K562 (cell line): ENCODE measurements around the gene NEFH. TPM values are rescaled to one million over a fixed set of nuclear protein-coding genes. Genes with fewer than 3 reads are reported as not detected.

Experiments used
- ATAC-seq: fragments of 200-7000 bp; cut with Tn5 transposase; 3 replicates; pipeline ENCODE4 v1.9.1; 2020; ENCODE audit warnings: moderate library complexity
- BruUV-seq: library from RNA; stranded (reverse); fragments of 400-500 nt; replicated peaks from 2 replicates; lab custom pipeline; 2021; lab: Mats Ljungman, UMichigan
- CTCF ChIA-PET: fragments of 300-600 bp; formaldehyde crosslinking; extraction: SDS; loops from one replicate; lab custom pipeline; 2021; ENCODE audit warnings: low intra/inter-chr PET ratio; lab: Yijun Ruan, JAX
- POLR2A ChIA-PET: fragments of 300-600, 350-650 bp; sonication (Branson Sonifier 250); formaldehyde crosslinking; extraction: SDS; loops from one replicate; lab custom pipeline; 2021; ENCODE audit warnings: antibody characterized with exemption, inconsistent platforms; lab: Yijun Ruan, JAX
- DNase-seq, 4 experiments: peaks; one replicate each; pipeline versions ENCODE4 v3.0.0 to v3.0.0-alpha.2; 2011 to 2018; ENCODE audit warnings: low spot score in 3 of 4, mixed read lengths in 3 of 4; ENCODE audit errors: extremely low read depth in 1 of 4
- FAIRE-seq: peaks from 2 replicates; lab custom pipeline; 2011; peaks lifted over from hg19 to GRCh38; lab: Jason Lieb, UNC
- H2AFZ ChIP-seq: 2 replicates; pipeline ENCODE4 v1.6.0; 2011; ENCODE audit warnings: low read depth, low read length, control low read depth, inconsistent platforms
- H3K27ac ChIP-seq: fragments of 200-600 bp; 3 replicates; pipeline ENCODE4 v1.8.0; 2011; ENCODE audit warnings: low read depth, mild to moderate bottlenecking, control low read depth, inconsistent platforms, low read length, moderate library complexity, mixed read lengths; ENCODE audit errors: extremely low read depth
- H3K27me3 ChIP-seq, 2 experiments: fragments of 300-600 bp in 1 of 2; 2 replicates in 1 of 2; 3 replicates in 1 of 2; pipeline versions ENCODE4 v1.6.0 to v1.8.0; 2011; ENCODE audit warnings: inconsistent platforms in 2 of 2, low read length in 2 of 2, mild to moderate bottlenecking in 1 of 2, mixed read lengths in 1 of 2, moderate library complexity in 1 of 2; ENCODE audit not compliant: control insufficient read depth in 2 of 2, insufficient read depth in 2 of 2
- H3K36me3 ChIP-seq: fragments of 300-600 bp; 3 replicates; pipeline ENCODE4 v1.8.0; 2011; ENCODE audit warnings: mild to moderate bottlenecking, low read length, inconsistent platforms; ENCODE audit not compliant: control insufficient read depth, insufficient read depth
- H3K4me1 ChIP-seq, 2 experiments: fragments of 200-600 bp in 1 of 2; replicated peaks in 1 of 2; 2 replicates in 1 of 2; 3 replicates in 1 of 2; pipeline versions ENCODE4 v1.5.1 to v1.8.0; 2011; ENCODE audit warnings: inconsistent platforms in 2 of 2, low read length in 2 of 2, mild to moderate bottlenecking in 1 of 2, mixed read lengths in 1 of 2, moderate library complexity in 1 of 2; ENCODE audit not compliant: control insufficient read depth in 2 of 2, insufficient read depth in 2 of 2
- H3K4me2 ChIP-seq: 2 replicates; pipeline ENCODE4 v1.6.1; 2011; ENCODE audit warnings: low read length, control low read depth, inconsistent platforms, mixed read lengths; ENCODE audit not compliant: insufficient read depth
- H3K4me3 ChIP-seq: fragments of 200-600 bp; sonication (generic), shearing (Covaris generic); 2 replicates; pipeline ENCODE4 v1.5.1; 2016; ENCODE audit warnings: control low read depth, inconsistent platforms
- H3K79me2 ChIP-seq: fragments of 200-600 bp; 3 replicates; pipeline ENCODE4 v1.8.0; 2011; ENCODE audit warnings: low read length, inconsistent platforms; ENCODE audit not compliant: control insufficient read depth, insufficient read depth
- H3K9ac ChIP-seq, 2 experiments: 2 replicates each; pipeline versions ENCODE4 v1.6.0 to v1.6.1; 2011; ENCODE audit warnings: low read depth in 2 of 2, low read length in 2 of 2, control low read depth in 1 of 2, inconsistent platforms in 1 of 2, mild to moderate bottlenecking in 1 of 2, mixed read lengths in 1 of 2; ENCODE audit not compliant: insufficient read depth in 1 of 2
- H3K9me1 ChIP-seq: one replicate; pipeline ENCODE4 v1.6.0; 2011; ENCODE audit warnings: inconsistent platforms, mild to moderate bottlenecking, low read length, moderate library complexity; ENCODE audit not compliant: control insufficient read depth, insufficient read depth
- H3K9me3 ChIP-seq: replicated peaks from 2 replicates; pipeline ENCODE4 v1.5.1; 2011; ENCODE audit warnings: low read depth, low read length, inconsistent platforms; ENCODE audit not compliant: control insufficient read depth, insufficient read depth
- H4K20me1 ChIP-seq: replicated peaks from 2 replicates; pipeline ENCODE4 v1.6.1; 2011; ENCODE audit warnings: low read length, inconsistent platforms, mixed read lengths; ENCODE audit not compliant: control insufficient read depth, insufficient read depth
- HEY1 ChIP-seq: fragments of 250-450 bp; sonication (Bioruptor Pico); IDR thresholded peaks from 2 replicates; pipeline ENCODE4 v1.5.0; 2020; ENCODE audit warnings: mild to moderate bottlenecking, moderate library complexity, borderline replicate concordance
- IFI16 ChIP-seq: fragments of 250-450 bp; sonication (Bioruptor Pico); IDR thresholded peaks from 2 replicates; pipeline ENCODE4 v2.1.2; 2022; ENCODE audit warnings: mild to moderate bottlenecking, inconsistent platforms
- PCBP1 ChIP-seq: fragments of 200-400 bp; formaldehyde crosslinking; IDR thresholded peaks from 2 replicates; pipeline ENCODE4 v1.6.1; 2018; ENCODE audit warnings: mild to moderate bottlenecking, low read depth, low read length; ENCODE audit not compliant: poor library complexity, severe bottlenecking
- ZC3H4 ChIP-seq: sonication (generic); formaldehyde crosslinking; IDR thresholded peaks from 2 replicates; pipeline ENCODE4 v1.9.0; 2021; ENCODE audit warnings: missing genetic modification reagents, borderline replicate concordance
- ZNF143 ChIP-seq: sonication (generic); formaldehyde crosslinking; IDR thresholded peaks from 2 replicates; pipeline ENCODE4 v1.9.0; 2022; ENCODE audit warnings: mild to moderate bottlenecking, missing genetic modification reagents
- ZNF232 ChIP-seq: sonication (generic); formaldehyde crosslinking; IDR thresholded peaks from 2 replicates; pipeline ENCODE4 v1.8.0; 2022; ENCODE audit warnings: mild to moderate bottlenecking, missing genetic modification reagents
- ZNF436 ChIP-seq: fragments of 250-450, 450-650 bp; sonication (Bioruptor Pico); formaldehyde crosslinking; IDR thresholded peaks from 2 replicates; pipeline ENCODE4 v1.7.0; 2020; ENCODE audit warnings: mild to moderate bottlenecking
- ZSCAN29 ChIP-seq: fragments of 450-650 bp; IDR thresholded peaks from 2 replicates; pipeline ENCODE4 v1.6.1; 2017
- WGBS: fragments of 100-300 bp; shearing (Covaris generic); methylation state at CpG from one replicate; pipeline ENCODE4 v1.1.6; 2016; ENCODE audit warnings: low coverage, mixed read lengths; ENCODE audit not compliant: insufficient coverage; ENCODE audit errors: missing lambda C conversion rate; 5-methylcytosine and 5-hydroxymethylcytosine counted together
- in situ Hi-C: fragments of 300-500 bp; cut with MboI; formaldehyde crosslinking; loops from 4 replicates; pipeline ENCODE4 v1.15.0; 2018; ENCODE audit warnings: inconsistent platforms, mixed read lengths
- intact Hi-C: fragments of 100-400 bp; cut with micrococcal nuclease; formaldehyde crosslinking; loops from 2 replicates; pipeline ENCODE4 v1.14.2; 2022
- polyA plus RNA-seq, 8 experiments: library from polyadenylated mRNA; depleted of rRNA in 4 of 8; stranded (reverse) in 5 of 8; unstranded in 3 of 8; fragments of >200 nt; fragmentation: Nextera tagmentation in 2 of 8; fragmentation: Illumina TruSeq in 1 of 8; extraction: Ambion mirVana in 2 of 8; extraction: Trizol in 1 of 8; gene quantifications; 2 replicates each; pipeline versions ENCODE4 v1.2.1 to v1.2.3, GENCODE V29; 2011 to 2014; ENCODE audit warnings: inconsistent platforms in 1 of 8, missing spikeins in 1 of 8
- total RNA-seq, 7 experiments: library from RNA; depleted of rRNA in 6 of 7; stranded (reverse); fragments of >200 nt in 6 of 7; fragmentation: Illumina TruSeq in 2 of 7; extraction: Trizol in 2 of 7; gene quantifications; 2 replicates each; pipeline versions ENCODE4 v1.2.1 to v1.2.3, GENCODE V29; 2011 to 2021; ENCODE audit warnings: low replicate concordance in 1 of 7
- TF ChIP-seq, protein P1 (sequence below), 3 experiments: fragments of 200-800 bp in 1 of 3; sonication (Bioruptor generic) in 1 of 3; sonication (generic) in 1 of 3; formaldehyde crosslinking in 1 of 3; IDR thresholded peaks; 2 replicates each; pipeline versions ENCODE4 v1.6.1 to v1.8.0; 2016 to 2022; ENCODE audit warnings: mild to moderate bottlenecking in 2 of 3, missing compliant biosample characterization in 2 of 3, missing genetic modification characterization in 2 of 3, missing genetic modification reagents in 1 of 3

NEFH gene
- total and polyA plus RNA-seq, 9 of the 15 experiments (the other 6 are each of a cell fraction or from before 2014, with no cell fraction given), result 2.3 to 26.9 (median 10.8) TPM

DNA sequence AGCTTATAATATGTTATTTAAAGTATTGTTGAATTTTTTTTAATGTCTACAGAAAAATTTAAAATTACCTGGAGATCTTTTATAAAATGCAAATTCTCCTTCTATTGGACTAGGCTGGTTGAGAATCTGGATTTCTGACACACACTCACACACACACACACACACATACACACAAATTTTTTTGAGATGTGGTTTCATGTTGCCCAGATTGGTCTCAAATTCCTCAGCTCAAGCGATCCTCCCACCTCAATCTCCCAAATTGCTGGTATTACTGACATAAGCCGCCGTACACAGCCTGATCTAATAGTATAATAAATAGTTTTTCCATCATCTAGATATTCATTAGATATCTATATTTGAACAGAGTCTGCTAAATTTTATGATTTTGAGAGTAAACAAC is 46.2 kb upstream of the NEFH start:
- Histone ChIP-seq H3K9me1 (no peaks in the 10 kb centered on the region), H3K4me3 (no peak overlapping the region), H3K9me3 (no peaks in the 10 kb centered on the region), H3K4me1 (no peaks in the 10 kb centered on the region), H3K27ac (no peak overlapping the region), H2AFZ (no peak overlapping the region), H4K20me1 (no peaks in the 10 kb centered on the region), H3K79me2 (no peaks in the 10 kb centered on the region), H3K4me2 (no peak overlapping the region), H3K9ac (no peak overlapping the region), H3K36me3 (no peaks in the 10 kb centered on the region), H3K27me3 (peaks cover 5% of the 10 kb centered on the region in 2 experiments; a peak in 2 of 5 replicates)
- WGBS, result 23% methylated on average over 3 of the region's 3 CpGs
- no TSS peak for BruUV-seq
- ChIA-PET POLR2A (interaction anchor here (0.6 to 0.7 kb wide), 2 partner anchors 36 to 353 kb away, joined by 3 to 4 read pairs; no protein-coding TSS in a partner anchor), CTCF (no interaction called here)
- in situ Hi-C loops (no loop called here), intact Hi-C loops (no loop called here)
- TF ChIP-seq ZC3H4 (CRISPR knock-in tag) (no peak), PCBP1 (no peak), IFI16 (no peak), ZNF232 (CRISPR knock-in tag) (no peak), ZNF436 (CRISPR knock-in tag) (no peak), ZNF143 (CRISPR knock-in tag) (no peak), HEY1 (CRISPR knock-in tag) (no peak), ZSCAN29 (no peak)
- TF ChIP-seq, protein P1, sequence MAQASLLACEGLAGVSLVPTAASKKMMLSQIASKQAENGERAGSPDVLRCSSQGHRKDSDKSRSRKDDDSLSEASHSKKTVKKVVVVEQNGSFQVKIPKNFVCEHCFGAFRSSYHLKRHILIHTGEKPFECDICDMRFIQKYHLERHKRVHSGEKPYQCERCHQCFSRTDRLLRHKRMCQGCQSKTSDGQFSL (CRISPR knock-in tag; IDR thresholded peaks at IDR 0.05), result no peak
- TF ChIP-seq, protein P1 (tag; IDR thresholded peaks at IDR 0.05), result no peak
- DNase-seq (no peak), ATAC-seq (no peak), FAIRE-seq (no peak)
